ELR (cell line): ENCODE results near the gene PYCR2.
"Not testable (repeated sequence)": the region's sequence is repeated elsewhere in the genome, so short reads cannot be mapped to it uniquely, and the experiment has no call there.

Source experiments
- DNase-seq: peaks from one replicate; pipeline ENCODE4 v3.0.0-alpha.2; 2015; ENCODE audit warnings: low read depth

PYCR2 gene

DNA sequence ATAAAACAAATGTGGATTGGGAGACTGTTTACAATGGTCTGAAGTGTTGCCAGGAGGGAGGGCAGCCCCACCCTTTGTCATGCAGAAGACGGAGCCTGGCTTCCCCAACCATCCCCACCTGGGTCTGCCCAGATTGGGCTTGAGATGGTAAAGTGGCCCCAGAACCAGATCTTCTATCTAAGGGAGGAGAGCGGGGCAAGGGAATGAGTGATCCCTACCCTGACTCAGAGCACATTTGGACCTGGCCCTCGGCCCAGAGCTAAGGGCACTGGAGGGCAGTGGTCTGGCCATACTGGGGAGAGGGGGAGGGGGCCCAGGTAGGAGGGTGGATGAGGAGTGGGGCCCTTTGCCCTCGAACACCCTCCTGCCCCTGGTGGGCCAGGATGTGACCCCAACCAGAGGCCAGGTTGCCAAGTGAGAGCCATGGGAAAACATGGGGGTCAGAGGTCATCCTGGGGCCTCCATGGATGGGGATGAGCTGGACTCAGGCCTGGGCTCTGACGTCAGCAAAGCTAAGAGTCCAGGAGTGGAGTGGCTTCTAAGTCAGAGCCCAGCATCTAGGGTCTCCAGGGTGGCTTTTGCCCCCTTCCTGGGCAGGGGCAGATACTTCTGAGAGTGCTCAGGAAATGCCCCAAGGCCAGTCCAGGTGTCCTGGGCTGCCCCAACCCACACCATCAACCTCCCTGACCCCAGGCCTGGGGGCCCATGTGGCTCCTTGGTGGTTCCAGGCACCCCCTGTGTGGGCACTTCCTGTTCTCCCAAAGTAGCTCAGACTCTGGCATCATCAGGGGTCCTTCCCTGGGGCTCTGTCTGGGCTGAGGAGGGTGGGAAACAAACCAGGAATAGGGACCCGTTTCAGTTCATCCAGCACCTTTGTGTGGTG is 33.5 kb downstream of the PYCR2 start:
- DNase-seq, result peak; percentile 17

- no peak for DNase-seq
These were observed 34.3 kb downstream of the PYCR2 start for GRCh38 chr1:225889743-225890142.

DNA sequence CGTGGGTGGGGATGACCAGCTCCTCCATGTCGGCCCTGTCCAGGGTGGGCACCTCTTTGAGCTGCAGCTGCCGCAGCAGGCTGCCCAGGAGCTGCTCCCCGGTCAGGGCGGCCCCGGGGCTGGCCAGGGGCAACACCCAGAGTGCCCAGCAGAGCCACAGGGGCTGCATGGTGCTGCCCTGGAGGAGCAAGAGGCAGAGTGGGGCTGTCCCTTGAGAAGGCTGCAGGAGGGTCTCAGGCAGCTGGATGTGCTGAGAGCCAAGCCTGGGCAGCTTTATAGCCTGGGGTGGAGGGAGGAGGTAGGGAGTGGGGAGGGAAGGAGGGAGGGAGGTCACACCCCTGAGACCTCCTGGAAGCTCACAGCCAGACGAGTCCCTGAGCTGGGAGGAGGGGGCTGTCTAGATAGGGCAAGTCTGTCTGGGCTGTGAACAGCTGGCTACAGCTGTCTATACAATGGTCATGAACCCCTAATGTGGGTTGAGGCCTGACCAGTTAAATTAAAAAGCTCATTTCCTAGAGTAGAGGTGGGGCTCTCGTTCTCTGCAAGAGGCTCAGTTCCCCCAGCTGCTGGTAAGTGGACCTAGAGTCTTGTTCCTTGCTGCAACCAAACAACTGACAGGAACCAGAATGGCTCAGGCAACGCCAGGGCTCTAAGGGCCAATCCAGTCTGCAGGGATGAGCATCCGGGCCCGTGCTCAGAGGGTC is 35.0 kb downstream of the PYCR2 start, which contains the start of gene LEFTY1:
Gene LEFTY1 (minus strand): TSS at position 249 of the 704 bp plus-strand sequence. CDS start 80 bp downstream, at position 169.
- DNase-seq, result no peak

- DNase-seq, result no peak
These were observed 35.7 kb downstream of the PYCR2 start for GRCh38 chr1:225888289-225888897.

DNA sequence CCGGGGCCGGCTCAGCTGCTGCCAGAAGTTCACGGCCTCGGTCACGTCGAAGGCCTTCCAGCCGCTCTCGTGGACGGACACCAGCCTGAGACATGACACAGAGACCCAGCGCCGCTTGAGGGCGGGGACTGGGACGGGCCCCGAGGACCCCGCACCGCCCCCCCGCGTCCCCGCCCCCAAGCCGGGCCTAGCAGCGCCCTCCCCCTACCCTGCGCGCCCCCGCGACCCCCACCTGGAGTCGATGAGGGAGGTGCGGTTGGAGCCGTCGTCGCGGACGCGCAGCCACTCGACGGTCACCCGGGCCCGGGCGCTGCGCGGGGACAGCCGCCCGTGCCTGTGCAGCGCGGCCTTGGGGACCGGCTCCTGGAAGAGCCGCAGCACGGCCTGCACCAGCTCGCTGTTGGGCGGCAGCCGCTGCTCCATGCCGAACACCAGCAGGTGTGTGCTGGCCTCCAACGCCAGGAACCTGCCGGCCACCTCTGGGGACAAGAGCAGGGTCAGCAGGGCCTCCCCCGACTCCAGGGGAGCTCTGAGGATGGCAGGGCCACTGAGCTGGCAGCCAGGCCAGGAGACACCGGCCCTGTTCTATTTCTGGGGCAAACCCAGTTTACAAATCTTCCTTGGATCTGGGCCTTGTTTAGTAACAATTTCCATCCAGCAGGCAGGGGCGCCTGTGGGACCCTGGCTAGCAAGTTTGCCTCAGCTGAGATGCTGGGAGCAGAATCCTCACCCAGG is 36.3 kb downstream of the PYCR2 start:
- DNase-seq, result not testable (repeated sequence)

- no peak for DNase-seq
These were observed 37.1 kb downstream of the PYCR2 start for GRCh38 chr1:225887030-225887314.

GRCh38 chr1:225886159-225887029 is 37.7 kb downstream of the PYCR2 start:
- peak; percentile 41 for DNase-seq

- no peak for DNase-seq
These were observed 38.7 kb downstream of the PYCR2 start for GRCh38 chr1:225885336-225885735.

GRCh38 chr1:225883616-225884265 is 40.3 kb downstream of the PYCR2 start:
- DNase-seq, result no peak

GRCh38 chr1:225882694-225883615 is 41.1 kb downstream of the PYCR2 start:
- DNase-seq, result peak; percentile 69

DNA sequence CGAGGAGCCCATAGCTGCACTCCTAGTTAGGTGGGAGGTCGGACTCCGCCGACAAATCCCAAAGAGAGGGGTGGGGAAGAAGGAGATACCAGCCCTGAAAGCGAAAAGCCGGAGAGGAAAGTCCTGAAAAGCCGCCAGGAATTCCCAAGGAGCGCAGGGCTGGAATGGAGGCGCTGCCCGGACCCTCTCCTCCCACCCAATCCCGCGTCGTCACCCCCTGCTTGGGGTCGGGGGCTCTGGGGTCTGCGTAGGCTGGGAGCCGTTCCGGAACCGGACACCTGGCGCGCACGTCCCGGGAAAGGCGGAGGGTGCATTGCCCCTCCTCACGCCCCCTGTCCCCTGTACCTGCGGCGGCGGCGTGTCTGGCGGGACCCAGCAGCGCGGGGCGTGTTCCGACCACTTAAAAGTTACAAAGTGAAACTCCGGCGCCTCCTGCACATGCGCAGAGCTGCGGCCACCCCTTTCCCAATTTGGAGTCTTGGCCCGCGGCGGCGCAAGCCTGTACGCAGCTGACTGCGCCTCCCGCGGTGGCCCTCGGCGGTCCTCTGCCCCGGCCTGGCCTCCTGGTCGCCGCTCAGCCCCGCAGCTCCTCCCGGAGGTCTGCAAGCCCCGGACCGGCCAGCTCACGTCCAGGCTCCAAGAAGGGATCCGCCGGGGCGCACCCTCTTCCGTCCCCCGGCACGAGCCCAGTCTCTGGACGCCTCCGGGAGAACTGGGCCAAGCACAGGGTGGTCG is 41.9 kb downstream of the PYCR2 start, which contains the start of gene TMEM63A:
Gene TMEM63A (minus strand): TSS at position 422 of the 735 bp plus-strand sequence. CDS start 4,800 bp downstream, outside the sequence.
- DNase-seq, result peak; percentile 85

- DNase-seq, result peak; percentile 73
These were observed 42.7 kb downstream of the PYCR2 start for GRCh38 chr1:225881081-225881958.

- no peak for DNase-seq
These were observed 43.4 kb downstream of the PYCR2 start for GRCh38 chr1:225880636-225881035.

GRCh38 chr1:225880222-225880588 is 43.8 kb downstream of the PYCR2 start:
- DNase-seq, result no peak

GRCh38 chr1:225879521-225880221 is 44.4 kb downstream of the PYCR2 start:
- no peak for DNase-seq

DNA sequence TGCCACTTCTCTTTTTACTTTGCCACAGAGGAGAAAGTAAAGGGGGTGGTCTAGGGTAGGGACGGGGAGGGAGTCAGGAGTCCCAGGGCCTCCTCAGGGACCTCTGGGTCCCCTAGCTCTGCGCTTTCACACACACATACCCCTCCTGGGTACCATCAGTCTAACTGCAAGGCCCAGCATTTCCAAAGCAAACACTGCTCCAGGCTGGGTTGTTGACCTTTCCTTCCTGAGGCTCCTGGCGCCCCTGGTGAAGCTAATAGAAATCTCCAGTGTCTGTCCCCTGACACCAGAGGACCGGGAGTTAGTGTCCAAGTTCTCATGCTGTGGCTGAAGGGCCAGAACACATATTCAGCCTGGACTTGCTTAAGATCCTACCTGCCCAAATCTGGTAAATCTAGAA is 45.8 kb downstream of the PYCR2 start:
- DNase-seq, result no peak

GRCh38 chr1:225877580-225877979 is 46.5 kb downstream of the PYCR2 start:
- DNase-seq, result peak; percentile 59
